CD4-positive, alpha-beta T cell treated with Interferon gamma for 1 hour (primary cell): ENCODE results near the gene BTC.
"Not testable (repeated sequence)": the region's sequence is repeated elsewhere in the genome, so short reads cannot be mapped to it uniquely, and the experiment has no call there.

Experiments
- DNase-seq: peaks from one replicate; pipeline ENCODE4 v3.0.0-alpha.2; 2020

The BTC gene

DNA sequence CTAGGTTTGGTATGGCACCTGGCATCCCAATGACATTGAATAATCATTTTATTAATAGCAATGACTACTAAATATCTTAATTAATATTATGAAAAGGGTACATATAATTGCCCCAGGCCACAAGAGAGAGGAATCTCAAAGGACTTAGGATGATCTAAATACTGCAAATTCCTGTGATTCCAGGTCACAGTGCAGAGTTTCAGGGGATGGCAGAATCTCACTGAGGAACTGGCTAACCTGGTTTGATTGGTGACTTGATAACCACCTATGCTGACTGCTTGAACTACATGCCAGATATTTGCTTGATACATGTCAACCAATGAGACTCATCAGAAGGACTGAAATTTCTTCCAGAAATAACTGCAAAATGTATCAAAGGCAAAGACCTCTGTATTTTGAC lies 37.2 kb downstream of the BTC start:
- no peak for DNase-seq

DNA sequence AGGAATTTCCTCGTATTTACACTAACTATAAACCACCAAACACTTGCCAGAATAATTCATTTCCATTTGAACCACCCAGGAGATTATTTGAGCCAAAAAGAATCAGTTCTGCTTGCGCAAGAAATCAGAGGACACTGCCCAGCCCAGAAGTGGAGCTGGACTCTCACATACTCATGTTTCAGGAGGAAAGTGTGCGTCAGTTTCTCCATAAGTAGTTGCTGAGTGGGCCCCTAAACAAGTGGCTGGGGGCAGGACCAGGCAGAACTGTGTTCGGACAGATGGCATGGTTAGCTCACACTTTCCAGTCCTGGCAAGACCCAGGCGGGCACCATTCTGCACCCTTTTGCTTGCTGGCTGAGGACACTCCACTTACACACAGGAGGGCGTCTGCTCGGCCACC lies 38.8 kb downstream of the BTC start:
- no peak for DNase-seq

DNA sequence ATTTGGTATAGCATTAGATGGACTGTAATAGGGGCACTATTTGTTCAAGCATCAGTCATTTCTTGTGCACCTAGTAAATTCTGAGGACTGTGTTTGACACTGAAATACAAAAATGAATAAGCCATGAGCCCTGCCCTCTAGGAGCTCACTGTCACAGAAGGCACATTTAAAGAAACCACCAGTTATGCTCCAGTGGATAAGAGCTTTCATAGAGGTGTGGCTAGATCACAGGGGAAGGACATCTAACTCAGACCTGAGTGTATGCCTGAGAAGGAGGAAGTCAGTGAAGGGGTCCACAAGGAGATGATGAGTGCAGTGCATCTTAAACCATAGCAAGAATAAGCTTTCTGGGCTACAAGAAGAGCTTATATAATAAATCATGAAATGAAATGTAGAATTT lies 40.1 kb downstream of the BTC start:
- DNase-seq = no peak

DNA sequence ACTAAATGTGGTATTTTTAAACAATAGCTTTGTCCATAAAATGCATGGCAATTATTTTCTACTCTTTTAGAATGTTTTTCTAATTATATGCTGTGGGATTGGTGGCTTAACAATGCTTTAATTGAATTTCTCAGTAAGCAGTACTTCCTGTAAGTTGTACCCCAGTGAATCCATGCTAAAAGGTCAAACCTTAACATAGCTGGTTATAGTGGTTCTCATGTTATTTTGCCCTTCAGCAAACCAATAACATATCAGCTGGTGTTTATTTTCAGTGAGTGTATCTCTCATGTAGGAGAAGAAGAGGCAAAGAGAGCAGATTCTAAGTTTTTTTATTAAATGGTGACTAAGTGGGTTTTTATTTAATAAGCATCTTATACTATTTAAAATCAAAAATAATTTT lies 41.5 kb downstream of the BTC start:
- DNase-seq = no peak

DNA sequence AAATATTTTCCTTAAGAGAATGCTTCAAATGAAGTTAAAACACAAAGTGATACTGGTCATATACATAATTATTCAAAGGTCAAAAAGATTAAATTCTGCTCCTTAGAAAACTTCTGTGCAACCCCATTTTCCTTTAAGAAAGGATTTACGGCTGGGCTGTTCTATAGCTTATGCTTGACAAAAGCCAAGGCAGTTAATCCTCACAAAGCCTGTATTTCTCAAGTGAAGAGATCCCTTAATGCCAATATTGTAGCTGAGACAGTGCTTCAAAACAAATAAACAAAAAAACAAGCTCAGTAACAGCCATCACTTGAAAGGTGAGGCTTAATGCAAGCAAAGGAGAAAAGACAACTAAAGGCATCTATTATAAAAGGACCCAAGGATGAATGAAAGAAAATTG lies 42.5 kb downstream of the BTC start:
- DNase-seq = no peak

DNA sequence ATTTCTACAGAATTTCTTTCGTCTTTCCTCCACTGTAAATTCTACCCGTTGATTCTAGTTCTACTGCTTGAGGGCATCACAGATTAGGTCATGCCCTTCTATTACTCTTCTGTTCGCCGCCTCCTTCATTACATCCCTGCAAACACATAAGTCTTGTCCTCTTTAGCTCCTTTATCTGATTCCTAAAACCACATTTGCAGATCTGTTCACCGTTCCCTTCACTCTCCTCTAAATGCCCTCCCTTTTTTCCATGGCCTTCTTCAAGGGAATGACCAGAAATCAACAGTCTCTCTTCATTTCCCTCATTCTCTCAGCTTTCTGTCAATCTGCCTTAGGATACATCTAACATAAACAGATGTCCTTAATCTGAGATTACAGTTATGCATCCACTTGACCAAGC lies 43.1 kb downstream of the BTC start:
- DNase-seq = no peak

DNA sequence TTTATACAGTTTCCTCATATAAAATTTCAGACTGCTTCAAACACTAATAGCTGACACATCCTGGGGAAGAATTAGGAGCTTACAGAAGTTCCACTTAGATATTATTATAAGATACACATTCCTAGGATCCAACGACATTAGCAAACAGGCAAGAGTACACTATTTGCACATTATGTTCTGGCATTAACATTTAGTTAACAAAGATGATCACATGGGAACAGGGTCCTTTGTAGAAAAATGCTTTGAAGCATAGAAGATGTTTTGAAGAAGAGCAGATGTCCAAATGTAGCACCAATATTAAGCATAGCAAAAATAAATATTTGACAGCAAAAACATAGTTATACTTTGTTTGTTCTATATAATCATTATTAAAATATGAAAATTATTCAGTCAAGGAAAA lies 52.1 kb downstream of the BTC start:
- DNase-seq = no peak

DNA sequence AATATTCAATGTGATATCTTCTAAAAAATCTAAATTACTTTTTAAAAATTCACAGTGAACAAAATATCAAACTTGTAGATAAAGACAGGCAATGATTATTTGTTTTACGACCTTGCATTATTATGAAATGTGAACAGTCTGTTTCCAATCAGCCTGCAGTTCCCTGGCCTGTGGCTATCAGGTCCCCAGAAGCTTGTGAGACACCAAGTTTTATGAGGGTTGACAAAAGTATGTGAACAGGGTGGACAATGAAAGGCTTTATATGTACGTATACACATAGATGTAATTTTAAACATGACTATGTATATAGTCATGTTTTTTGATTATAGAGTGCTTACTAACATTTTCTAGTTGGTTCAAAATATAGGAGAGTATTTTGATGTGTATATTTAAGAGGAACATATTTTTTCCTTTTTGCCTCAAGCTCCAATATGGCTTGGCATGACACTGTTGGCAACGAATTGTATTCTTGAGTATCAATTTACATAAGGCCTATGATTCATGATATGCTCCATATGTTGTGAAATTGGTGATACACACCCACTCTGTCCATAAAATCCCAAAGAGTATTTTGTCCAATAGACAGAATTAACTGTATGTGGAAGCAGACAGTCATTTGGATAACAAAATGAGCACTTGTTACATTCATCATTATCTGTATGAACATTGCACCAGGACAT lies 55.7 kb downstream of the BTC start:
- DNase-seq = no peak

DNA sequence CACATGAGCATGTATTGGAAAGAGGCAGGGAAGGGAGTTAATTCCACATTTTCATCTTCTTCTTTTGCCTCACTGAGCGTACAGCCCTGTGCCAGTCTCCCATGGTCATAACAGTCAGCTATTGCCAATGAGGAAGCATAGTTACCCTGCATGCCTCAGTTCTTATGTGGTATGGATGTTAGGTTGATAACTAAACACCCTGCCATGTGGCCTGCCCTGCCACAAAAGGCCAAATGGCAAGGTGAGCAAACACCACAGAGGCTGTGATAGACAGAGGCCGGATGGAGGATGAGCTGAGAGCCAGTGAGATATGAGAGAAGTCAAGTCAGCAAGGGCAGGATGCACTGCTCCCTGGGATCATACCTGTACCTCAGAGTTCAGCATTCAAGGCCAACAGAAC lies 59.3 kb downstream of the BTC start:
- DNase-seq = no peak

DNA sequence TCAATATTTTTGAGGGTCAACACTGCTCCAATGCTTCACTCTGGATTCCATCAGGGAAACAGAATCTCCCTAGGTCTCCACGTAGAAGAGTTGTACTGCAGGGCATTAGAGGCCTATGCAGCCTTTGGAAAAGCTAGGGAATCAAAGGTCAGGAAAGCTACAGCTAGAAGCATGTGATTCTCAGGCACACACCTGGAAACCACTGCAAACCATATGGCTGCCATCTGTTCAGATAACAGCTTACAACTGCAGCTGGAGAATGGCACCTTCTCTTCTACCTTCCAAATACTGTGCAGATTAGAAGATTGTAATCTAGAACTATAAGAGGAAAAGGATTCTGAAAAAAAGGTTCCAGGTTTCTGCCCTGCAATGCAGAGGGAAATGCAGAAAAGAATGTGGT lies 60.6 kb downstream of the BTC start:
- DNase-seq = no peak

DNA sequence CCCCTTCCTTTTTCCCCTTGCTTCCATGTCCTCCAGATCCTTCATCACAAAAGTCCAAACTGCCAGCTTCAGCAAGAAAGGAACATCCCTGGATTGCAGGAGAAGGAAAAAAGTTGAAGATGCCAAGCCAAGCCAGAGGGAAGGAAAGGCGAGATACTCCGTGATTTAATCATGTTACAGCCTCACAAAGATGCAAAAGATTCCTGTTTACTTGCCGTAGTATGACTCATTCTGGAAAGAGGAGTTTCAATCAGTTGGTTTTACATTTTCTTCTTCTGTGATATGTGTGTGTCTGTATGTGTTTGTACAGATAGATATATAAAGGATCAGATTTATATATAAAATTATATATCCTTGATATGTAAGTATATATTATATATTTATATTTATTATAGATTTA lies 69.3 kb downstream of the BTC start:
- no peak for DNase-seq

DNA sequence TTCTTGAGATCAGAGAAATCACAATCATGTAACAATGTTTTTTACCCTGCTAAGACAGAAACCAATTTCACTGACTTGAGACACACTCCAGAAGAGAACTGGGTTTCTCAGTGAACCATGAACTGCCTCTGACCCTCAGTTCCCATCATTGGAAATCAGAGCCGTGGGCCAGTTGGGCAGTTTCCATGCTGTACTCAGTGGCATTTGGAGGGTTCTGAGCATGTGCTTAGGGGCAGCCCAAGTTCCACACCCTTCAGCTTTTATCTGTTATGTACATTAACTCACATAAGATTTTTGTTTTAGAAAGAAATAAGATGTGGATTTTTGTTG lies 77.9 kb downstream of the BTC start:
- DNase-seq = no peak

DNA sequence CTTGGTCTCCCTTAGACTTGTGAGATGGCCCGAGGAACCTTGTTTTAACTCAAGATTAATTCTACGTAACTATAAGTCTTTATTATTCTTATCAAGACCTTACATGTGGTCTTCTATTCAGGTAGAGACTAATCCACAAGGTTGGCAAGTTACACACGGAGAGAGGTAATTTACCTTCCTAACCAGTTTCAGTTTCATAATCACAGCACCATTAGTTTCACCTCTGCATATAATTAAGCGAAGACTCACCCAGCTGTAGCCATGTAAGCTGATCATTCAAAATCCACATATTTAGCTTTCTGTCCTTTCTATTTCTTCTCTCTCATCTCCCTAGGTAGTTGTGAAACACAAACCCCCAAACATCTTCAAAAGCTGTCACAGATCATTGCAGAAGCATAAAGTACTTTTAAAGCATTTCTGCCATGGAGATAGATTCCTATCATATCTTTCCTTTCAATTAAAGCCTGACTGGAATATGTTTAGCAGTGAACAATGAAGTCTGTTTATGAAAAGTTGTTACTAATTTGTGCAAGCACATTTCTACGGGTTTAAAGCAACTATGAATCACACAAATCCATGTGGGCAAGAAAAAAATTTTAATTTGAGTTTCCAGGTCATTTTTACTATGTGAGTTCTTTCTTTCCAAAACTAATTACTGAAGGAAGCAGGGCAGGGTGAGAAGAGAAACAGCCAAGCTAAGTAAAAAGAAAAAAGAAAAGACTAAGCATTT lies 78.5 kb downstream of the BTC start:
- no peak for DNase-seq

DNA sequence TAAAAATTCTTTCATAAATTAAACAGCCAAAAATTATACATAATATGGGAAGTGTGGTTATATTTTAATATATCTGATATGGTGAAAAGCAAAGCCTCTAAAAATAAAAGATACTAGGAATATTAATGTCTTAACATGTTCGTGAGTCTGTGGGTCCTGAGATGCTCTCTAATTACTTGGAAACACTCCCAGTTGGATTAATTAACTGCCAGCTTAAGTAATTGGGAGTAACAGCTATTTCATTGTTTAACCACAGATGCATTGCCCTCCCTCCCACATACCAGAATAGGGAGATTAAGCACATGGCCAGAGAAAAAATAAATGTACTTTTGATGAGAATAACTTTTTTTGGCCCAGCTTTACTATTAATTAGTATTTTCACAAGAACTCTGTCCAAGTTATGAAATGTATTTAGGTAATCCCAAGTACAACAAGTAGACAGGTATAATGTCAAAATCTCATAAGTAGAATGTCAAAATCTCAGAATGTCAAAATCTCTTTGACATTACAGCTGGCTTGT lies 79.7 kb downstream of the BTC start:
- no peak for DNase-seq

DNA sequence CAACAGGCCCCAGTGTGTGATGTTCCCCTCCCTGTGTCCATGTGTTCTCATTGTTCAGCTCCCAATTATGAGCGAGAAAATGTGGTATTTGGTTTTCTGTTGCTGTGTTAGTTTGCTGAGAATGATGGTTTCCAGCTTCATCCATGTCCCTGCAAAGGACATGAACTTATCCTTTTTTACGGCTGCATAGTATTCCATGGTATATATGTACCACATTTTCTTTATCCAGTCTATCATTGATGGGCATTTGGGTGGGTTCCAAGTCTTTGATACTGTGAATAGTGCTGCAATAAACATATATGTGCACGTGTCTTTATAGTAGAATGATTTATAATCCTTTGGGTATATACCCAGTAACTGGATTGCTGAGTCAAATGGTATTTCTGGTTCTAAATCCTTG lies 86.2 kb downstream of the BTC start:
- not testable (repeated sequence) for DNase-seq
